ENCODE data around the gene CREBZF.
"Not testable (repeated sequence)": the region's sequence is repeated elsewhere in the genome, so short reads cannot be mapped to it uniquely, and the experiment has no call there.

CREBZF gene

GRCh38 chr11:85627998-85628770 lies 36.7 kb downstream of the CREBZF start, which contains the start of gene TMEM126B:
Gene TMEM126B (plus strand): TSS chr11:85628593. CDS start chr11:85628608, 15 bp downstream.
- peak; percentile 74 to 99 (median 97) for DNase-seq

GRCh38 chr11:85627332-85627997 lies 37.5 kb downstream of the CREBZF start, which contains the start of gene DLG2:
Gene DLG2 (minus strand): TSS chr11:85627344.
- DNase-seq, result peak in 35 of 51 donors; percentile 3 to 88 (median 48)

DNA sequence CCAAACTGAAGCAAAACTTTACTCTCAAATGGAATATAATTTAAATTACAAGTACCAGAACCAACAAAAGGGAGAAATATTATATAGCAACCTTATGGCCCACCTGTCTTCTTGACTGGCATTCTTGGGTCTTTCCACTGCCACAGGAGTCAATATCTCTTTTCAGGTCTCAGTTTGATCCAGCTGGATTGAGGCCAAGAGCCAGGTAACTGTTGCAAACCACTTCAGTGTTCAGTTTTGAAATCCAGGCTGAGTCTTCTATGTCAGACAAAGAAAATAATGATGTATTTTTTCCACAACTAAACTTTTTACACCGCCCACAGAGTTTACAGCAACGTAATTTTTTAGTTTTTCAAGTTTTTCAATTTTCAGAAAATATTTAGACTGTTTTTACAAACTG lies 38.4 kb downstream of the CREBZF start:
- no peak for DNase-seq

- DNase-seq, result no peak
These were observed 44.7 kb downstream of the CREBZF start for GRCh38 chr11:85620256-85620655.

DNA sequence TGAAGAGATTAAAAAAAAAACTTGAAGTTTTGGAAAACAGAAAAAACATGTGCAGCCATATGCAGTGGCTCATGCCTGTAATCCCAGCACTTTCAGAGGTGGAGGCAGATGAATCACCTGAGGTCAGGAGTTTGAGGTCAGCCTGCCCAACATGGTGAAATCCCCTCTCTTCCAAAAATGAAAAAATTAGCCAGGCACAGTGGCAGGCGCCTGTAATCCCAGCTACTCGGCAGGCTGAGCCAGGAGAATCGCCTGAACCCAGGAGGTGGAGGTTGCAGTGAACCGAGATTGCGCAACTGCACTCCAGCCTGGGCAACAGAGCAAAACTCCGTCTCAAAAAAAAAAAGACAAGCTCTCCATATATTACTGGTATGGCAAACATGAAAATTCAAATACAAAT lies 45.4 kb downstream of the CREBZF start:
- DNase-seq, result no peak

GRCh38 chr11:85611643-85612042 lies 53.3 kb downstream of the CREBZF start:
- not testable (repeated sequence) for DNase-seq
